Heart left ventricle (tissue), 16 donors: ENCODE measurements around the gene SPPL3. TPM values are rescaled to one million over a fixed set of nuclear protein-coding genes. Genes with fewer than 3 reads are reported as not detected.

Experiments
- ATAC-seq, 4 donors: fragments of 200-7000 bp; cut with Tn5 transposase; one replicate each; pipeline ENCODE4 v1.9.1; 2020 to 2022; ENCODE audit warnings: moderate library complexity in 4 of 4, mild to moderate bottlenecking in 3 of 4, moderate number of reproducible peaks in 1 of 4
- DNase-seq, 5 donors: peaks; one replicate each; pipeline ENCODE4 v3.0.0-alpha.2; 2020
- H3K27ac ChIP-seq, 12 donors: fragments of 200-600 bp; sonication (generic) in 4 of 12; one replicate each; pipeline versions ENCODE4 v1.5.0 to v1.8.0; 2016 to 2022; ENCODE audit warnings: mild to moderate bottlenecking in 2 of 12
- H3K27me3 ChIP-seq, 9 donors: fragments of 200-600 bp; sonication (generic) in 2 of 9; one replicate each; pipeline versions ENCODE4 v1.5.1 to v1.8.0; 2016 to 2022; ENCODE audit warnings: mild to moderate bottlenecking in 3 of 9
- H3K36me3 ChIP-seq, 9 donors: fragments of 200-600 bp; sonication (generic) in 2 of 9; one replicate each; pipeline versions ENCODE4 v1.5.0 to v1.8.0; 2018 to 2022; ENCODE audit warnings: mild to moderate bottlenecking in 2 of 9
- H3K4me1 ChIP-seq, 12 donors: fragments of 200-600 bp; sonication (generic) in 4 of 12; one replicate each; pipeline versions ENCODE4 v1.5.0 to v1.8.0; 2016 to 2022; ENCODE audit warnings: mild to moderate bottlenecking in 3 of 12
- H3K4me3 ChIP-seq, 12 donors: fragments of 200-600 bp; sonication (generic) in 4 of 12; one replicate each; pipeline versions ENCODE4 v1.5.0 to v1.8.0; 2017 to 2022; ENCODE audit warnings: mild to moderate bottlenecking in 9 of 12, moderate library complexity in 4 of 12
- H3K9me3 ChIP-seq, 12 donors: fragments of 200-600 bp; sonication (generic) in 4 of 12; one replicate each; pipeline versions ENCODE4 v1.5.0 to v1.8.0; 2016 to 2022; ENCODE audit warnings: mild to moderate bottlenecking in 1 of 12
- POLR2A ChIP-seq, 2 donors: fragments of 450-650 bp; IDR thresholded peaks; one replicate each; pipeline ENCODE4 v1.6.1; 2017; ENCODE audit warnings: antibody characterized with exemption in 2 of 2, mild to moderate bottlenecking in 2 of 2, moderate library complexity in 2 of 2
- whole genome bisulfite sequencing, 4 donors: extraction: QIAGEN DNeasy Blood & Tissue Kit in 2 of 4; methylation state at CpG; one replicate each; pipeline versions ENCODE4 v1.1.5 to v1.1.7; 2013 to 2018; 5-methylcytosine and 5-hydroxymethylcytosine counted together
- intact Hi-C, 10 donors: fragments of 100-400 bp; cut with DNase I; formaldehyde crosslinking; loops; one replicate each; pipeline versions ENCODE4 v1.11.1 to v1.14.2; 2022
- polyA plus RNA-seq, 2 donors: library from polyadenylated mRNA; stranded (reverse); fragments of 200-250 nt; gene quantifications; one replicate each; pipeline ENCODE4 v1.2.3, GENCODE V29; 2013
- total RNA-seq, 9 donors: library from RNA; depleted of rRNA in 2 of 9; stranded (reverse); fragments of >200 nt in 2 of 9; fragmentation: NEBNext Ultra II Directional in 3 of 9; extraction: Animal tissue kit (Norgen Biotek cat#: 25700) in 3 of 9; gene quantifications; one replicate each; pipeline versions ENCODE4 v1.1.0 to v1.2.4, GENCODE V29; 2016 to 2023
- TF ChIP-seq, protein P1 (sequence below), 12 donors: fragments of 200-600 bp; sonication (generic) in 4 of 12; IDR thresholded peaks; one replicate each; pipeline versions ENCODE4 v1.5.0 to v1.8.0; 2018 to 2022; ENCODE audit warnings: antibody characterized with exemption in 12 of 12, mild to moderate bottlenecking in 5 of 12
- donor health status: ischemic (EF 13 %, LVEDD 7.1; RV severe dilation, severe dysfunction).
- donor health status: healthy with polysubstance abuse.
- donor health status: DM: no; HTN: yes; CAD: no.
- donor health status: DM: no; HTN: no; CAD: no.
- donor health status: ischemic (EF 25% LVEDD 6.9; RV normal size, moderate dysfunction).
- donor health status: ischemic (EF 25% LVEDD 5.7; RV mildly dilated, moderate dysfunction).
- donor health status: healthy.
- donor health status: DM: yes; HTN: yes; CAD: no.
- donor health status: ischemic (EF 35%, LVEDD 5.7; RV mildly dilated, moderate dysfunction).
- donor health status: nonischemic (EF 11% LVEDD 7.7; RV severe dilation, severe dysfunction).
- donor health status: DM: yes; HTN: yes; CAD: no.
- donor health status: PGD.
- donor health status: ischemic (EF 29% LVEDD 5.4; RV normal size, mild dysfunction).
- donor health status: nonischemic (EF 23%, LVEDD 6.1; RV moderate dilation, normal function).

The SPPL3 gene
- total and polyA plus RNA-seq, 11 donors: 8.2 to 48.2 (median 26.5) TPM

DNA sequence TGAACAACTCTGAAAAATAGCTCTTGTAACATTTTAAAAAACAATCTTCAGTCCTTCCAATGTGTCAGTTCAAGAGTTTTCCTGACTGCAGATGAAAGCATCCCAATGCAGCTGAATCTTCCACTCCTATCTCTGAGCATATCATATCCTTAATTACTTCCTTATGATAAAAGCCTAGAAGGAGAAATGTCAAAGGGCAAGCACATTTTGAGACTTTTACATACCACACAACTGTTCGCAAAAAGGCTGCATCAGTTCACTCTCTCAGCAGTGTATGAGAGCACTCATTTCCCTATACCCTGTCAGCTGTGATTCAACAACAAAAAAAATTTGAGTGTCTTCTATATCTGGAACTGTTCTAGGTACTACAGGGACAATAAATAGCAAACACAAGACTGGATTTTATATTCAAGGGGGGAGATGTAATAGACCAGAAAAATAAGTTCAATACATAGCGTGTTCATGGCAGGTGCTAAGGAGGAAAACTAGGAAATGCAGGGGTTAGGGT lies 112.4 kb downstream of the SPPL3 start:
- Histone ChIP-seq H3K4me3 (no peak overlapping the region), H3K4me1 (peaks cover 0 to 29% (median 11%) of the 10 kb centered on the region in 12 donors), H3K9me3 (peaks cover 0 to 35% (median 11%) of the 10 kb centered on the region in 12 donors), H3K36me3 (peaks cover 0 to 10% (median 0%) of the 10 kb centered on the region in 9 donors), H3K27ac (no peak overlapping the region), H3K27me3 (no peaks in the 10 kb centered on the region)
- no peak for DNase-seq
- no peak for TF ChIP-seq POLR2A (IDR thresholded peaks at IDR 0.05)
- TF ChIP-seq, protein P1, sequence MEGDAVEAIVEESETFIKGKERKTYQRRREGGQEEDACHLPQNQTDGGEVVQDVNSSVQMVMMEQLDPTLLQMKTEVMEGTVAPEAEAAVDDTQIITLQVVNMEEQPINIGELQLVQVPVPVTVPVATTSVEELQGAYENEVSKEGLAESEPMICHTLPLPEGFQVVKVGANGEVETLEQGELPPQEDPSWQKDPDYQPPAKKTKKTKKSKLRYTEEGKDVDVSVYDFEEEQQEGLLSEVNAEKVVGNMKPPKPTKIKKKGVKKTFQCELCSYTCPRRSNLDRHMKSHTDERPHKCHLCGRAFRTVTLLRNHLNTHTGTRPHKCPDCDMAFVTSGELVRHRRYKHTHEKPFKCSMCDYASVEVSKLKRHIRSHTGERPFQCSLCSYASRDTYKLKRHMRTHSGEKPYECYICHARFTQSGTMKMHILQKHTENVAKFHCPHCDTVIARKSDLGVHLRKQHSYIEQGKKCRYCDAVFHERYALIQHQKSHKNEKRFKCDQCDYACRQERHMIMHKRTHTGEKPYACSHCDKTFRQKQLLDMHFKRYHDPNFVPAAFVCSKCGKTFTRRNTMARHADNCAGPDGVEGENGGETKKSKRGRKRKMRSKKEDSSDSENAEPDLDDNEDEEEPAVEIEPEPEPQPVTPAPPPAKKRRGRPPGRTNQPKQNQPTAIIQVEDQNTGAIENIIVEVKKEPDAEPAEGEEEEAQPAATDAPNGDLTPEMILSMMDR (IDR thresholded peaks at IDR 0.05): no peak
- peak in 2 of 4 donors; percentile 36 to 54 for ATAC-seq
- WGBS, 4 donors: 74 to 85% (median 80%) methylated on average over 2 of the region's 2 CpGs
- intact Hi-C loops: no loop called here

GRCh38 chr12:120790114-120790513 lies 114.0 kb downstream of the SPPL3 start:
- ATAC-seq: no peak
- DNase-seq: no peak
- Histone ChIP-seq H3K4me1 (peaks cover 0 to 29% (median 11%) of the 10 kb centered on the region in 12 donors), H3K27ac (no peak overlapping the region), H3K9me3 (peaks cover 0 to 19% (median 0%) of the 10 kb centered on the region in 12 donors), H3K36me3 (peaks cover 0 to 10% (median 0%) of the 10 kb centered on the region in 9 donors), H3K4me3 (no peak overlapping the region), H3K27me3 (no peaks in the 10 kb centered on the region)
- WGBS, 4 donors: 67 to 74% (median 69%) methylated on average over 5 of the region's 5 CpGs
- intact Hi-C loops: no loop called here
- TF ChIP-seq POLR2A (IDR thresholded peaks at IDR 0.05): no peak
- TF ChIP-seq, protein P1 (IDR thresholded peaks at IDR 0.05): no peak

DNA sequence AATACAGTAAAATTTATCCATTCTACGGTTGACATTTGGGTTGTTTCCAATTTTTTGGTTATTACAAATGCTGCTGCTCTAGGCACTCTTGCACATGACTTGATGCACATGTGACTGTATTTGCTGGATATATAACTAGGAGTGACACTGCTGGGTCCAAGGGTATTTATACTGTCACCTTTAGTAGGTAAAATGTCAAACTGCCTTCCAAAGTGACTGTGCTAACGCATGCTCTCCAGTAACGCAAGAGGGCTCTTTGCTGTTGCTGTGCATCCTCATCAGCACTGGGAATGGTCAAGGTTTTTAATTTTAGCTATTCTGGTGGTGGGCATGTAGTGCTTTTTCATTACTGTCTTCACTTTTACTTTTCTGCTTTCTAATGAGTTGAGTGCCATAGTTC lies 116.3 kb downstream of the SPPL3 start:
- H3K4me1 ChIP-seq: peaks cover 0 to 35% (median 11%) of the 10 kb centered on the region in 12 donors
- no peak overlapping the region for H3K4me3 ChIP-seq
- WGBS, 4 donors: 61 to 70% (median 66%) methylated on average over 3 of the region's 3 CpGs
- ATAC-seq: peak; percentile 55 to 82 (median 60)
- no peak for DNase-seq
- no peaks in the 10 kb centered on the region for H3K9me3 ChIP-seq
- TF ChIP-seq POLR2A (IDR thresholded peaks at IDR 0.05): no peak
- TF ChIP-seq, protein P1 (IDR thresholded peaks at IDR 0.05): peak in 1 of 12 donors; percentile 24
- H3K36me3 ChIP-seq: peaks cover 0 to 26% (median 16%) of the 10 kb centered on the region in 9 donors
- intact Hi-C loops: loop anchor here in 2 of 10 donors (10.0 kb wide), 2 partner anchors 57 to 117 kb away; partner anchors contain the start of gene SPPL3 (in 1 of the 2)
- H3K27me3 ChIP-seq: no peaks in the 10 kb centered on the region
- peak overlapping the region in 1 of 12 donors; percentile 12 for H3K27ac ChIP-seq

- no peak for TF ChIP-seq POLR2A (IDR thresholded peaks at IDR 0.05)
- TF ChIP-seq, protein P1 (IDR thresholded peaks at IDR 0.05): no peak
- Histone ChIP-seq H3K4me1 (peaks cover 0 to 23% (median 5%) of the 10 kb centered on the region in 12 donors), H3K27me3 (no peaks in the 10 kb centered on the region), H3K4me3 (no peak overlapping the region), H3K36me3 (peaks cover 0 to 48% (median 39%) of the 10 kb centered on the region in 9 donors), H3K9me3 (no peaks in the 10 kb centered on the region), H3K27ac (peak overlapping the region in 1 of 12 donors; percentile 80)
- 96 to 97% (median 97%) methylated on average over 3 of the region's 3 CpGs for WGBS, 4 donors
- DNase-seq: no peak
- intact Hi-C loops: loop anchor here in 2 of 10 donors (10.0 kb wide), 2 partner anchors 60 to 120 kb away; partner anchors contain the start of gene SPPL3 (in 1 of the 2)
- ATAC-seq: no peak
Observed at GRCh38 chr12:120784804-120785203, 119.4 kb downstream of the SPPL3 start.
